Chondrocyte (in vitro differentiated cells): ENCODE data around the gene CPNE7. TPM values are rescaled to one million over a fixed set of nuclear protein-coding genes. Genes with fewer than 3 reads are reported as not detected.
A peak's percentile ranks its signal among the peaks of the same experiment; 100 is the strongest.

ENCODE experiments used
- DNase-seq: peaks from one replicate; pipeline ENCODE4 v3.0.0; 2021; ENCODE audit warnings: mixed read lengths, low spot score
- H3K27ac Mint-ChIP-seq: one replicate; pipeline ENCODE4 v1.8.0; 2021; ENCODE audit warnings: mild to moderate bottlenecking, moderate library complexity, mixed read lengths; ENCODE audit not compliant: unreplicated experiment
- H3K27me3 Mint-ChIP-seq: 2 replicates; pipeline ENCODE4 v1.8.0; 2021; ENCODE audit warnings: low read depth, mixed read lengths
- H3K36me3 Mint-ChIP-seq: 2 replicates; pipeline ENCODE4 v1.8.0; 2021; ENCODE audit warnings: low read depth, mixed read lengths
- H3K4me1 Mint-ChIP-seq: 2 replicates; pipeline ENCODE4 v1.8.0; 2021; ENCODE audit warnings: low read depth, mild to moderate bottlenecking, mixed read lengths
- H3K4me3 Mint-ChIP-seq: one replicate; pipeline ENCODE4 v1.8.0; 2021; ENCODE audit warnings: mild to moderate bottlenecking, moderate library complexity, mixed read lengths; ENCODE audit not compliant: unreplicated experiment
- H3K9me3 Mint-ChIP-seq: 2 replicates; pipeline ENCODE4 v1.8.0; 2021; ENCODE audit warnings: low read depth, mixed read lengths
- total RNA-seq: library from RNA; stranded (reverse); gene quantifications from 3 replicates; pipeline ENCODE4 v1.2.1, GENCODE V29; 2021
- TF ChIP-seq, protein P1 (sequence below): fragments of 200-600 bp; sonication (generic); IDR thresholded peaks from 2 replicates; pipeline ENCODE4 v1.5.0; 2021; ENCODE audit warnings: antibody characterized with exemption, mild to moderate bottlenecking, moderate library complexity

Gene CPNE7
- total RNA-seq, 1 donor from 2014 or later, result 15.5 TPM

DNA sequence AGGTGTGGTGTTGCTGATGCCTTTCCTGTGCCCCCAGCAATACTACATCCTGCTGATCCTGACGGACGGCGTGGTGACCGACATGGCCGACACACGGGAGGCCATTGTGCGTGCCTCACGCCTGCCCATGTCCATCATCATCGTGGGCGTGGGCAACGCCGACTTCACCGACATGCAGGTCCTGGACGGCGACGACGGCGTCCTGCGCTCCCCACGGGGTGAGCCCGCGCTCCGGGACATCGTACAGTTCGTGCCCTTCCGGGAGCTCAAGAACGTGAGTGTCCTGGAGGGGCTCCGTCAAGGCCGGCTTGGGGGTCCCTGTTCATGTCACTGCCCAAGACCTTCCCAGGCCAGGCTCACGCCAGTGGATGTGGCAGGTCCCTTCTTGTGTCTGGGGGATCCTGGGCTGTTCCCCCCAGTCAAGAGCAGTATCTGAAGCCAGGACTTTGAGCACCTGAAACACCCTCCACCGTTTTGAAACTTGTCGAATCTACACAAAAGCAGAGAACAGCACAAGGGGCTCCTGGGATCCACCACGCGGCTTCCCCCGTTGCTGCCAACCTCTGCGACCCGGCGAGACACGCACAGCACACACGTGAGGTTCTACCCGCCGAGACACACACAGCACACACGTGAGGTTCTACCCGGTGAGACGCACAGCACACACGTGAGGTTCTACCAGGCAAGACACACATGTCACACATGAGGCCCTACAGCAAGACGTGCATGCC lies 19.9 kb downstream of the CPNE7 start:
- H3K4me1 Mint-ChIP-seq, result no peaks in the 10 kb centered on the region
- H3K27me3 Mint-ChIP-seq, result no peaks in the 10 kb centered on the region
- TF ChIP-seq, protein P1, sequence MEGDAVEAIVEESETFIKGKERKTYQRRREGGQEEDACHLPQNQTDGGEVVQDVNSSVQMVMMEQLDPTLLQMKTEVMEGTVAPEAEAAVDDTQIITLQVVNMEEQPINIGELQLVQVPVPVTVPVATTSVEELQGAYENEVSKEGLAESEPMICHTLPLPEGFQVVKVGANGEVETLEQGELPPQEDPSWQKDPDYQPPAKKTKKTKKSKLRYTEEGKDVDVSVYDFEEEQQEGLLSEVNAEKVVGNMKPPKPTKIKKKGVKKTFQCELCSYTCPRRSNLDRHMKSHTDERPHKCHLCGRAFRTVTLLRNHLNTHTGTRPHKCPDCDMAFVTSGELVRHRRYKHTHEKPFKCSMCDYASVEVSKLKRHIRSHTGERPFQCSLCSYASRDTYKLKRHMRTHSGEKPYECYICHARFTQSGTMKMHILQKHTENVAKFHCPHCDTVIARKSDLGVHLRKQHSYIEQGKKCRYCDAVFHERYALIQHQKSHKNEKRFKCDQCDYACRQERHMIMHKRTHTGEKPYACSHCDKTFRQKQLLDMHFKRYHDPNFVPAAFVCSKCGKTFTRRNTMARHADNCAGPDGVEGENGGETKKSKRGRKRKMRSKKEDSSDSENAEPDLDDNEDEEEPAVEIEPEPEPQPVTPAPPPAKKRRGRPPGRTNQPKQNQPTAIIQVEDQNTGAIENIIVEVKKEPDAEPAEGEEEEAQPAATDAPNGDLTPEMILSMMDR, result no peak
- no peak overlapping the region for H3K27ac Mint-ChIP-seq
- H3K9me3 Mint-ChIP-seq, result no peaks in the 10 kb centered on the region
- no peaks in the 10 kb centered on the region for H3K36me3 Mint-ChIP-seq
- no peak for DNase-seq
- H3K4me3 Mint-ChIP-seq, result no peak overlapping the region

DNA sequence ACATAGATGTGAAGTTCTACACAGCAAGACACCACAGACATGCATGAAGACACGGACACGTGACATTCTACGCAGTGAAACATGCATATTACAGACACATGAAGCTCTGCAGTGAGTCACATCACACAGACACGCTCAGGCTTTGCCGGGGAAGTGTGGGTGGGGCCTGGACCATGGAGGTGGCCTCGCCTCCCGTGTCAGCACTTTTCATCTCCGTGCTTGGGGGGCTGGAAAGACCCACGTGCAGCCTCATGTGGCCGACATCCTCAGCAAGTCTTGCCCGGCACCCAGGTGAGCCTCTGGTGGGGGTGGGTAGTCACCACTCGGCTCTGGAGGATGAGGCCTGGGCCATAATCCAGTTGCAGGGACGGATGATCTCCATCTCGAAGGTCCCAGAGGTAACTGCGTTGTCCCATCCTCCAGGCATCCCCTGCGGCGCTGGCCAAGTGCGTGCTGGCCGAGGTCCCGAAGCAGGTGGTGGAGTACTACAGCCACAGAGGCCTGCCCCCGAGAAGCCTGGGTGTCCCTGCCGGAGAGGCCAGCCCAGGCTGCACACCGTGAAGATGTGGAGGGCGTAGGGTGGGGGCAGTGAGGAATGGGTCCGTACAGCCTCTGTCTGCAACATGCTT lies 20.6 kb downstream of the CPNE7 start:
- Mint-ChIP-seq H3K9me3 (no peaks in the 10 kb centered on the region), H3K4me1 (no peaks in the 10 kb centered on the region), H3K27me3 (no peaks in the 10 kb centered on the region), H3K4me3 (no peak overlapping the region), H3K36me3 (no peaks in the 10 kb centered on the region), H3K27ac (no peak overlapping the region)
- TF ChIP-seq, protein P1, result no peak
- DNase-seq, result no peak

DNA sequence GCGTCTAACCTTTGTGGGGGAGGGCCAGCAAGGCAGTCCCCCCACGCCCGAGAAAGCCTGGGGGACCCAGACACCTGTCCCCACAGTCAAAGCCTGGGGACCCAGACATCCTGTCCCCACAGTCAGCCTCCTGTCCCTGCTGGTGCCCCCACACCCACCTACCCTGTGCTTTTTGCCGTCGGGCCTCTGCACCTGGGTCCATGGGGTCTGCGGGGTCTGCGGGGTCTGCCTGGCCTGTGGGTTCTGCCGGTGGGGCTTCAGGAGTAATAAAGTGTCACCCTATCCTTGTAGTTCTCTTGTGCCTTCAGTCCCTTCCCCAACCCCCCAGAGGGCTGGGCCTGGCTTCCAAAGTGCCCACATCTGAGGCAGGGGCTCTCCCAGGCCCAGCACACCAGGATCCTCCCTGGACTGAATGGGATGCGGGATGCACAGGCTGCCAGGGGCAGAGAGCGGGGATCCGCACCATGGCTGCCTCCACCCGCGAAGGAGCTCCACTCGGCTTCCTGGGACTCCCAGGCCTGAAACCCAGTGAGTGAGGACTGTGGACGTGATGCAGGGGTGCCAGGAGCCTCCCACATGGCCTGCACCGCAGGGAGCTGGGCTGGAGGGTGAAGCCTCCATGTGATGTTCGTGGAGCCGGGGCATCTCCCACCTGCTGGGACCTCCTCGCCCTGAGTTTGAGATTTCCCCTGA lies 21.5 kb downstream of the CPNE7 start:
- Mint-ChIP-seq H3K4me1 (peaks cover 4% of the 10 kb centered on the region), H3K27me3 (no peaks in the 10 kb centered on the region), H3K27ac (no peak overlapping the region), H3K36me3 (no peaks in the 10 kb centered on the region), H3K4me3 (no peak overlapping the region), H3K9me3 (no peaks in the 10 kb centered on the region)
- TF ChIP-seq, protein P1, result no peak
- DNase-seq, result no peak

DNA sequence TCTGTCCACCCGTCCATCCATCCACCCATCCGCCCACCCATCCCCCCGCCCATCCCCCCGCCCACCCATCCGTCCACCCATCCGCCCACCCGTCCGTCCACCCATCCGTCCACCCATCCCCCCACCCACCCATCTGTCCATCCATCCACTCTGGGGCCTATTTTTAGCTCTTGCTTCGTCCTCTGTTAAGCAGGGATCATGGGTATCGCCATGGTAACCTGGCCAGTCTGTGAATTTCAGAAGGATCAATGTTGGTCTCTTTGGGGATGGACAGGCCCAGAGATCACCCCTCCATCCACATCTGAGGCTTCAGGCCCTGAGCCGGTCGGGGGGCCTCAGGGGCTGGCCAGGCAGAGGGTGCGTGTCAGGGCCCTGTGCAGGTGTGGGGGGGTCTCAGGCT lies 22.6 kb downstream of the CPNE7 start:
- H3K4me3 Mint-ChIP-seq, result no peak overlapping the region
- peaks cover 15% of the 10 kb centered on the region for H3K4me1 Mint-ChIP-seq

DNA sequence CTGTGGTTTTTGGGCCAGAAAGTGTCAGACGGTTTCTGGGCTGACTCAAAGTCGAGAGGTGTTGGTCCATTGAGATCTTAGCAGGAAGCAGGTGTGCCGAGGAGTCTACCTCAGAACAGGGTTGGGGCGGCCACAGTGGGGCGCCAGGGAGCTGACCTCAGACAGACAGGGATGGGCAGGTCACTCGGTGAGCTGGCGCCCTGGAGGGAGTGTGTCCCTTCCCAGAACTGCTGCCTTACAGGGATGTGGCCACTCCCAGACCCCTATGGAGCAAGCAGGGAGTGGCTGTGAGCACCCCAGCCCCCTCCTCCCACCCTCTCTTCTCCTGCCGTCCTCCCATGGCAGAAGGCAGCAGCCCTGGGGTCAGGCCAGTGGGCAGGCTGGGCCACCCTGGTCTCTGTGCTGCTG lies 23.9 kb downstream of the CPNE7 start:
- DNase-seq, result no peak
- no peaks in the 10 kb centered on the region for H3K9me3 Mint-ChIP-seq
- TF ChIP-seq, protein P1, result peak; percentile 54
- H3K27me3 Mint-ChIP-seq, result no peaks in the 10 kb centered on the region
- H3K36me3 Mint-ChIP-seq, result no peaks in the 10 kb centered on the region
- H3K4me1 Mint-ChIP-seq, result peaks cover 15% of the 10 kb centered on the region
- H3K27ac Mint-ChIP-seq, result no peak overlapping the region
- H3K4me3 Mint-ChIP-seq, result no peak overlapping the region

More for the DNA sequence above, 22.6 kb downstream of the CPNE7 start:
- Mint-ChIP-seq H3K36me3 (no peaks in the 10 kb centered on the region), H3K27me3 (no peaks in the 10 kb centered on the region), H3K9me3 (no peaks in the 10 kb centered on the region), H3K27ac (no peak overlapping the region)
- DNase-seq, result no peak
- TF ChIP-seq, protein P1, result no peak
